ENCODE measurements around the gene DUS1L.
"Not testable (repeated sequence)": the region's sequence is repeated elsewhere in the genome, so short reads cannot be mapped to it uniquely, and the experiment has no call there.

The DUS1L gene

DNA sequence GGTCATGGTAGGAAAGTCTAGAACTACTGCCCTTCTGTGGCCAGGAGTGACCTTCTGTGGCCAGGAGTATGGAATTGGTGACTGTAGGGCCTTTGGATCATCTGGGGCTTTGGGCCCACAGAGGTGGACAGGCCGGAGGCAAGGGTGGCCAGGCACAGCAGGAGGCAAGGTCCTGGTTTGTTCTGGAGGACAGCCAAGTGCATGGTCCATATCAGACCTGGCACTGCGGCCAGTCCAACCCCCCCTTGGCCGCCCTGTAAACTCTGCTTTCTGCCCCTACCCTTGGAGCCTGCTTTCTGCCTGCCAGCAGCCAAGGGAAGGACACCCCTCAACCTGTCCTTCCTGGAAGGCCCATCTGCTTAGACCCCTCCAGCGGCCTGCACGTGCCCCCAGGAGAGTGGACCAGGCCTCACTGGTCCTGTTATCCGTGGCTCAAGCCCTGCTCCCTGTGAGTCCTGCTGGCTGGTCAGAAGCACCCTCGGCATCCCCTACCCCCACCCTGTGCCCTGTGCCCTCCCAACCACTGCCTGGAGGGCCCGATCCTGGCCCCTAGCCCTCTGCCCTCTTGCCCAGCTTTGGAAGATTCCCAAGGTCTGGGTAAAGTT, 25.8 kb downstream of the DUS1L start:
- no peak for DNase-seq (ENCODE audit: low read depth in 2 of 2)

DNA sequence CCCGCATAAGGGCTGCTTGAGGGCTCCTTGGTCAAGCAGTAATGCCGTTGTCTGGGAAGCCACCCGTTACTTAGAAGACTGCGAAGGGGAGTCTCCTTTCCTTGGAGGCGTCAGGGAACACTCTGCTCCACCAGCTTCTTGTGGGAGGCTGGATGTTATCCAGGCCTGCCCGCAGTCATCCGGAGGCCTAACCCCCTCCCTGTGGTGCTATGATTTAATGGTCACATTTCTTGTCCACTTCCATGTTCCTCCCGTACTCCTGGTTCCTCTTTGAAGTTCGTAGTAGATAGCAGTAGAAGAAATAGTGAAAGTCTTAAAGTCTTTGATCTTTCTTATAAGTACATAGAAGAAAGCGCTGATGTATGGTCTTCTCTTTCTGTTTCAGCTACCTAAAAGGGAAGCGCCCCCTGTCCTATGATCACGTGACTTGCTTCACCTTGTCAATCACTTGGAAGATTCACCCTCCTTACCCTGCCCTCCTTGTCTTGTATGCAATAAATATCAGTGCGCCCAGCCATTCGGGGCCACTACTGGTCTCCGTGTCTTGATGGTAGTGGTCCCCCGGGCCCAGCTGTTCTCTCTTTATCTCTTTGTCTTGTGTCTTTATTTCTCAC, 26.7 kb downstream of the DUS1L start:
- not testable (repeated sequence) for DNase-seq (ENCODE audit: low read depth in 2 of 2)

DNA sequence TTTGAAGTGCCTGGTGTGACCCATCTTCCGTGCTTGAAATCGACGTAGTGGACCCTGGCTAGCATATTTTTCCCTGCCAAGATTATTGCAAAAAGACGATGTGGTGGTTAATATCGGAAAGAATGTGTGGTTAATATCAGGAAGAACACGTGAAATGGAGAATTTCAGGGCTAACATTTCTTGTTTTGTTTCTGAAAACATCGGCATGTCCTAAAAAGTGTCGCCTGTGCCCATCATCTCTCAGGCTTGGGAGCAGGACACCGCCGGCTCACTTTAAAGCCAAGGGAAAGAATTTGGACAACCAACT, 27.8 kb downstream of the DUS1L start:
- no peak for DNase-seq (ENCODE audit: low read depth in 2 of 2)

DNA sequence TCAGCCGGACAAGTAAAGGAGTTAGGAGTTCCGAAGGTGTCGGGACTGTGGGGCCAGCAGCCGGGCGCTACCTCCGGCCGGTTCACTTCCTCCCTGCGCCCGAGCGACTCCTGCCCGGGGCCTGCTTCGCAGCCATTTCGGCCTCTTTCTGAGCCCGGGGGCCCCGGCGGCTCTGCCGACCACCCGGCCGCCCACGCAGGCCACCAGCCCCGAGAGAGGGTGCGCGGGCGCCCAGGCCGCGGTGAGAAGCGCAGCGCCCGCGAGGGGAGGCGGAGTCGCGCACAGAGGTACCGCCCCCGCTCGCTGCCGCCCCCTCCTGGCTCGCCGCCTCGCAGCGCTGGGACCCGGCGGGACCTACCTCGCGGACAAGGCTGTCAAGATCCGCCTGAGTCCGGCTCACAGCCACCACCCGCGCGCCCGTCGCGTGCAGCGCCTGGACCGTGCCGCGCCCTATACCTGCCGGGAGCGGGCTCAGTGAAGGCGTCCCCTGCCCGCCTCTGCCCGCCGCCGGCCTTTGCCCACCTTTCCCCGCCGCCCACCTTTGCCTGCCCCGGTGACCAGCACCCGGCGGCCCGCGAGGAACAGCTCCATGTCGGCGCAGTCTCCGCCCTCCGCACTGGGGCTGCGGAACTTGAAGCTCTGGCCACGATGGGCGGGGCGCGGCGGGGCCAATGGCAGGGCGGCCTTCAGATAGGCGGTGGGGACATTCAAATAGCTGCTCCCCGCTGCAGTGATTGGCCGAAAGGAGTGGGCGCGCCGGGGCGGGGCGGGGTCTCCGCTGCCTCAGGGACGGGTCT, 28.3 kb downstream of the DUS1L start, which contains the start of gene DCXR:
Gene DCXR, minus strand, starts transcription at position 606 of the 797 bp plus-strand sequence. Its CDS starts 15 bp downstream, at position 591.
- DNase-seq (ENCODE audit: low read depth in 2 of 2): peak; percentile 92 to 97

DNA sequence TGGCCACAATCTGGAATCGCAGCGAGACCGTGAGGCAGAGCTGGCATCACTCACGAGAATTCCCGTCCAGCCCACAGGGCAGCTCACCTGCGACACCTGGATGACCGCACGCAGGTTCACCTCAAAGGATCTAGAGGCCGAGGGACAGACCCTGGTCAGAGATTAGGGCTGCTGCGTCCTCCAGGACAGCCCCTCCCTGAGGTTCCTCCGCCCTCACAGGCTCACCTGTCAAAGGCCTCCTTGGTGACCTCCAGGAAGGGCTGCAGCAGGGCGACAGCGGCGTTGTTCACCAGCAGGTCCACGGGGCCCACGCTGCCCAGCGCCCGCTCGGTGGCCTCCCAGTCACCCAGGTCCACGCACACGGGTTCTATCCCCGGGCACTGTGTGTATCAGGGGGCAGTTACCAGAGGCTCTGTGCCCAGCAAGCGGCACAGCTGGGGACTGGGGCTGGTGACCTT, 28.9 kb downstream of the DUS1L start:
- no peak for DNase-seq (ENCODE audit: low read depth in 2 of 2)

DNA sequence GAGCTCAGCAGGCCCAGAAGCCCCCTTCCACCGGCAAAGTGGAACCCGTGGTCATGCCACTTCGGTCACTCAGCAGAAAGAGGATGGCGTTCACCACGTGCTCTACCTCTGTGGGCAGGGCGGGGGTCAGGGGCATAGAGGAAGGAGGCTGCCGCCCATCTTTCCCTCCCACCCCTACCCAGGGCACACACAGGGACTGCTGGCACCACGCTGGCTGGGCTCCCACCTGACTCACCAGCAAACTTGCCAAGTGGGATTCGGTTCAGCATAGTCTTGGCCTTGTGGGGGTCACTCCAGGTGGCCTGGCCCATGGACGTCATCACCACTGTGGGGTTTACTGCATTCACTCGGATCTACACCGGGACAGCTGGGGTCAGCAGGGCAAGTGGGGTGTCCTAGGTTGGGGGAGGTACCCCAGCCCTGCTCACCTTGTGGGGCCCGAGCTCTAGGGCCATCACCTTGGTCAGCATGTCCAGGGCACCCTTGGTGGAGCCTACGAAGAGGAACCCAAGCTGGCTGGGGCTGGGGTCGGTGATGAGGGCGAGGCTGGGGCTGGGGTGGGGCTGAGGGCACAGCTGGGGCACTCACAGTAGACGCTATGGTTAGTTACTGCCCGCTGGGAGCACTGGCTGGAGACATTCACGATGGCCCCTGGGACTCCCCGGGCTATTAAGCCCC, 29.5 kb downstream of the DUS1L start:
- no peak for DNase-seq (ENCODE audit: low read depth in 2 of 2)

DNA sequence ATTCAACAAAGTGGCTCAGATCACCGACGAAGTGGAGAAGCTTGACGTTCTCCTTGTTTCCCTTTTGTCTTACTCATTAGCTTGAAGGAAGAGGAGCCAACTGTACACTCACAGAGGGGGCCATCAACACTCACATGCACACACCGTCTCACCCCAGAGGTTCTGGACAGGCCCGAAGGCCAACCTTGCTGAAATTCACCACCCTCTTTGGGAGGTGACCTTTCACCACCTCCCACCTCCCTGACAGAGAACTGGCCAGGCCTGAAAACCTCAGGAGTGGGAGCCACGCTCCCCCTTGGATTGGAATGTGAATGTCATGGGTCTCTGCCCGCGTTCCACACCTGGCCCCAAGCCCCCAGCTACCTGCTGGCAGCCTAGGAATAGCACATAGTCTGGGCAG, 30.1 kb downstream of the DUS1L start:
- no peak for DNase-seq (ENCODE audit: low read depth in 2 of 2)

DNA sequence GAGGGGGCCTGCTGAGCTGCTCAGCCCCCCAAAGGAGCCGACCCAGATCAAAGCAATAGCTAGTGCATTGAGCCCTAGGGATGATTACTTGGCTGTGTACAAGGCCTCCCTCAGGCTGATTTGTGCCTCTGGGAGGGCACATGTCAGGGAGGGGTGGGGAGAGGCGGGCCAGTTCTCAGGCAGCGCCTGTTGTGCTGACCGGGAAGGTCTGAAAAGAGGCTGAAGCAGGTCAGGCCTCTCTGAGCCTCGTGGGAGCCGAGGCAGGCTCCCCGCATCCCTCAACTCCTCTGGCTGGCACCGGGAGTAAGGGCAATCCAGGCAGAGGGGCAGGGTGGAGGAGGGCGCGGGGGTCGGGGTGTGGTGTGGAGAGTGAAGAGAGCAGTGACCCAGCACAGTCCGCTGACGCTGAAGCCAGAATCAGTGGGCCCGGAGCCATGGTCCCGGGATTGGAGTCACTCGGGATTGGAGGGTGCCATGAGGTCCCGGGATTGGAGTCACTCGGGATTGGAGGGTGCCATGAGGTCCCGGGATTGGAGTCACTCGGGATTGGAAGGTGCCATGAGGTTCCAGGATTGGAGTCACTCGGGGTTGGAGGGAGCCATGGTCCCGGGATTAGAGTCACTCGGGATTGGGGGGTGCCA, 31.1 kb downstream of the DUS1L start:
- DNase-seq (ENCODE audit: low read depth in 2 of 2): no peak

DNA sequence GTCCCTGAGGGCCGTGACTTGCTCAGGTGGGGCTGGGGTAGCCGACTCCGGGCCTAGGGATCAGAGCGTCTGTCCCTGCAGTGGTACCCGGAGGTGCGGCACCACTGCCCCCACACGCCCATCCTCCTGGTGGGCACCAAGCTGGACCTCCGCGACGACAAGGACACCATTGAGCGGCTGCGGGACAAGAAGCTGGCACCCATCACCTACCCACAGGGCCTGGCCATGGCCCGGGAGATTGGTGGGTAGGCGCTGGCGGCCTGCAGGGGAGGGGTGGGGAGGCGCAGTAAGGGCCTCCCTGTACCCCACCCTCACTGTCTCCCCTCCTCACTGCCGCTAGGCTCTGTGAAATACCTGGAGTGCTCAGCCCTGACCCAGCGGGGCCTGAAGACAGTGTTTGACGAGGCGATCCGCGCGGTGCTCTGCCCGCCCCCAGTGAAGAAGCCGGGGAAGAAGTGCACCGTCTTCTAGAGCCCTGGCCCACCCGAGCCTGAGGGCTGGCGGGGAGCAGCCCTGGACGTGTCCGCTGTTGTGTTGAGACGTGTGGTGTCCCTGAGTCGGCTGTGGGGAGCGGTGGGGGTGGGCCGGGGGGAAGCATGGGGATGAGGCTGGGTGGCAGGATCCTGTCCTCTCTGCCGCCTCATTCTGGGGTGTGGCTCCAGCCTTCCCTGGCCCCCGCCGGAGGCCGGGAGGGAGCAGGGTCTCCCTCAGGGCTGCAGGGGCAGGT, 32.1 kb downstream of the DUS1L start:
- no peak for DNase-seq (ENCODE audit: low read depth in 2 of 2)

DNA sequence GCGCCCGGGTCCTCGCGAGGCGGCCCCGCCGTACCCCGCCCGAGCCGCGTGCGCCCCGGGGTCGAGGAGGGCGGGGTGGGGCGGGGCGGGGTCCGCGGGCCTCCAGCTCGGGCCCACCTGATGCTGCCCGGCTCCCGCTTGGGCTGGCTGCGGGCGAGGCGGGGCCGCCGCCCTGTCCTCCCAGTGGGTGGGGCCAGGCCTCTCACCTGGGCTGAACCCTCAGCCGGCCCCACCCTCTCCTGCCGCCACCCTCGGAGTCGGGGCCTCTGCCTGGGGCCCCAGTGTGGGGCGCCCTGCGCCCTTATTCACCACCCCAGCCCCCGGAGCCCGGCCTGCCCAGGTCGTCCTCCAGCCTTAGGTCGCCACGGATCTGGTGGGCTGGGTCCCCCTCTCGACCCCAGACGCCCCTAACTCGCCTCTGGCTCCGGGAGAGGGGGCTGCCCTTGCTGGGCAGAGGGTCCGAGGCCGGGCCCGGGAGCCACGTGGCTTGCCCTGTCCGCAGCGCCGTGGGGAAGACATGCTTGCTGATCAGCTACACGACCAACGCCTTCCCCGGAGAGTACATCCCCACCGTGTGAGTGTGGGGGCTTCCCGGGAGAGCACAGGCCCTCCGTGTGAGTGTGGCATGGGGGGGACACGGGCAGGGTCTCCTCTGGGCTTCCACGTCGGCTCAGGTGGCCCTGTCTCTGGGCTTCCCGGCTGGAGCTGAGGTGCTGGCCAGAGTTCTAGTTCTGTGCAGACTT, 33.5 kb downstream of the DUS1L start:
- no peak for DNase-seq (ENCODE audit: low read depth in 2 of 2)

DNA sequence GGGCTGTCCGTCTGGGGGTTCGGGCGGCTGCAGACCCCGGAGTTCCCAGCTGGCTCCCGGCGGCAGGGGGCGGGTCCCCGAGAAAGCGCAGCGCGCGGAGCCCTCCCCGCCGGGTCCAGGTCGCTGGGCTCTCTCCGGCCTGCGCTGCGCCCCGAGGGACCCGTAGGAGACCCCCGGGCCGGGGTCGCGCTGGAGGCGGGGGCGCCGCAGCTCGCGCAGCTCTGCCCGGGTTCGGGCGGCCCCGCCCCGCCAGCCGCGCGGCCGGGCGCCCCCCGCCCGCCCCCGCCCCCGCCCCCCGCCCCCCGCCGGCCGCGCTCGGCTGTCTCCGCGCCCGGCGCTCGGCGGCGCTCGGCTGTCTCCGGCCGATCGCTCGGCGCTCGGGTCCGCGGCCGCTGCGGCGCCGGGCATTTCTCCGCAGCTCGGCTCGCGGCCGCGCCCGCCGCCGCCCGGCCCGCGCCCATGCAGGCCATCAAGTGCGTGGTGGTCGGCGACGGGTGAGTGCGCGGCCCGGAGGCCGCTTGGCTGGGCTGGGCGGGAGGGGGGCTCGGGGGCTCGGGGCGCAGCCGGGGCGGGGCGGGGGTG, 34.2 kb downstream of the DUS1L start, which contains the start of gene RAC3:
Gene RAC3, plus strand, starts transcription at position 376 of the 582 bp plus-strand sequence. Its CDS starts 84 bp downstream, at position 460.
- no peak for DNase-seq (ENCODE audit: low read depth in 2 of 2)

DNA sequence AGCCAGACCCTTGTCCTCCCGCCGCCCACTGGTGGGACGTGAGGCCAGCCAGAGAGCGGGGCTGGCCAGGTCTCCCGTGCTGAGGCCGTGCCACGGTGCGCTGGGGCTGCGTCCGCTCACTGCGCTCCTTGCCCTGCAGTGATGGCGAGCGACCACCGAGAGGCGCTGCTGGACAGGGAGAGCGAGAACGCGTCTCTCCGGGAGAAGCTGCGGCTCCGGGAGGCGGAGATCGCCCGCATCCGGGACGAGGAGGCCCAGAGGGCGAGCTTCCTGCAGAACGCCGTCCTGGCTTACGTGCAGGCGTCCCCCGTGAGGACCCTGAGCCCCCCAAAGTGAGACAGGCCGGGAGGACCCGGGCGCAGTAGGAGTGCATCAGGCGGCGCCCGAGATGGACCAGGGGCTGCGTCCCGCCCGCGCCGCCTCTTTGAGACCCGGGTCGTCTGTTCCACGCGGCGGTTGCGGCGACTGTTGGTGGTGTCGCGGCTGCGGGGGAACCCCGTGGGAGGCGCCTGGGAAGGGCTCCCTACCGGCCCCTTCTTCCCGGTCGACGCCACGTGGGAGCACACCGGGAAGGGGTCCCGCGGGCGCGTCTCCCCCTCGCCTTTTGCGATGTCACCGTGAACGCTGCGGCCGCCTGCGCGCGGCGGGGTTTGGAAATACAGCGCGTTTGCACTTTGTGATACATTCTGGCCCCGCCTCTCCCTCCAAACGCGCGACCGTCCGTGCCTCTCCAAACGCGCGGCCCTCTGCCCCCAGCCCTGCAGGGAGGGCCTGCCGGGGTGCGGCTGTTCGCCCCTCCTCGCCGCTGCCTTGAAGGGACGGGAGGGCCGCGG, 34.9 kb downstream of the DUS1L start:
- peak; percentile 82 to 83 for DNase-seq (ENCODE audit: low read depth in 2 of 2)

DNA sequence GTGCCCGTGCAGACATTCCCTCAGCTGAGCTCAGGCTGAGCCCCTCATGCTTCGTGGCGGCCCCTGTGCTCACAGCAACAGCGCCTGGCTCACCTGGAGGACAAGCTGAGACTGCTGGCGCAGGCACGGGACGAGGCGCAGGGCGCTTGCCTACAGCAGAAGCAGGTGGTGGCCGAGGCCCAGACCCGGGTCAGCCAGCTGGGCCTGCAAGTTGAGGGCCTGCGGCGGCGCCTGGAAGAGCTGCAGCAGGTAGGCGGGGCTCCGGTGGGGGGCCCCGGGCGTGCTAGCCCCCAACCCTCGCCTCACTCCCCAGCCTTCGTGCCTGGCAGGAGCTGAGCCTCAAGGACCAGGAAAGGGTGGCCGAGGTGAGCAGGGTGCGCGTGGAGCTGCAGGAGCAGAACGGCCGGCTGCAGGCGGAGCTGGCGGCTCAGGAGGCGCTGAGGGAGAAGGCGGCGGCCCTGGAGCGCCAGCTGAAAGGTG, 35.6 kb downstream of the DUS1L start:
- DNase-seq (ENCODE audit: low read depth in 2 of 2): no peak

DNA sequence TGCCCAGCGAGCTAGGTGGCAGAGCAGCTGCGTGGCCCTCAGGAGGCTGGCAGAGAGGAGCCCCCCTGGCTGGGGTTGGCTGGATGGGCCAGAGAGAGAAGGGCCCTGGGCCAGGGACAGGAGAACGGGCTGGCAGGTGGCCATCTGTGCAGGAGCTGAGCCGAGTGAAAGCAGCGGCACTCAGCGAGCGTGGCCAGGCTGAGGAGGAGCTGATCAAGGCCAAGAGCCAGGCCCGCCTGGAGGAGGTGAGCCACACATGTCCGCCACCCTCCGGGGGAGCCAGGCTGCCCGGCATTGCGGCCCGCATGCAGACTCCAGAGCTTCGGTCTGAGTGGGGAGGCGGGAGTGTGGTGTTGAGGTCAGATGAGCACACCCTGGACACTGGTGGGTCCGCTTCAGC, 36.2 kb downstream of the DUS1L start:
- DNase-seq (ENCODE audit: low read depth in 2 of 2): no peak

DNA sequence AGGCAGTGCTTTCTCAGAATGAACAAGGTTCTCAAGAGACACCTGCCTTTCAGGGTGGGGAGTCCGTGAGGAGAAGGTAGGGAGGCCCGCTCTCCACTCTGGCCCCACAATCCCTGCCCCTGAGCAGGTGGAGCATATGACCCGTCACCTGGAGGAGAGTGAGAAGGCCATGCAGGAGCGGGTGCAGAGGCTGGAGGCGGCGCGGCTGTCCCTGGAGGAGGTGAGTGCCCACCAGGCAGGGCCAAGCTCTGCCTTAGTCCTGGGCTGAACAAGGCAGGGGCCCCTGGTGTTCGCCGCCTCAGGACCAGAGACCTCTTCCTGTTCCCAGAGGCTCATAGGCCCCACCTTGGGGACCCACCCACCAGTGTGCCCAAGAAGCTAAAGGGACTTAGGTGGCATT, 36.6 kb downstream of the DUS1L start:
- DNase-seq (ENCODE audit: low read depth in 2 of 2): no peak

DNA sequence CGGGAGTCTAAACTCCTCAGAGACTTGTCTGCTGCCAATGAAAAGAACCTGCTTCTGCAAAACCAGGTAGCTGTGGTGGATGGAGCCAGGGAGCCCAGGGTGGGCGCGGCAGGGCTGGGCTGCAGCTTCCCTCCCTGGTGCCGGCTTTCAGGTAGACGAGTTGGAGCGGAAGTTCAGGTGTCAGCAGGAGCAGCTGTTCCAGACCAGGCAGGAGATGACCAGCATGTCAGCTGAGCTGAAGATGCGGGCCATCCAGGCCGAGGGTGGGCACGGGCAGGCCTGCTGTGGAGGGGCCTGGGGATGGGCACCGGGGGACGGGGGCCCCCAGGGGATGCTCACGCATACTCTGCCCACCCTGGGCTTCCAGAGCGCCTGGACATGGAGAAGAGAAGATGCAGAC, 37.4 kb downstream of the DUS1L start:
- no peak for DNase-seq (ENCODE audit: low read depth in 2 of 2)

DNA sequence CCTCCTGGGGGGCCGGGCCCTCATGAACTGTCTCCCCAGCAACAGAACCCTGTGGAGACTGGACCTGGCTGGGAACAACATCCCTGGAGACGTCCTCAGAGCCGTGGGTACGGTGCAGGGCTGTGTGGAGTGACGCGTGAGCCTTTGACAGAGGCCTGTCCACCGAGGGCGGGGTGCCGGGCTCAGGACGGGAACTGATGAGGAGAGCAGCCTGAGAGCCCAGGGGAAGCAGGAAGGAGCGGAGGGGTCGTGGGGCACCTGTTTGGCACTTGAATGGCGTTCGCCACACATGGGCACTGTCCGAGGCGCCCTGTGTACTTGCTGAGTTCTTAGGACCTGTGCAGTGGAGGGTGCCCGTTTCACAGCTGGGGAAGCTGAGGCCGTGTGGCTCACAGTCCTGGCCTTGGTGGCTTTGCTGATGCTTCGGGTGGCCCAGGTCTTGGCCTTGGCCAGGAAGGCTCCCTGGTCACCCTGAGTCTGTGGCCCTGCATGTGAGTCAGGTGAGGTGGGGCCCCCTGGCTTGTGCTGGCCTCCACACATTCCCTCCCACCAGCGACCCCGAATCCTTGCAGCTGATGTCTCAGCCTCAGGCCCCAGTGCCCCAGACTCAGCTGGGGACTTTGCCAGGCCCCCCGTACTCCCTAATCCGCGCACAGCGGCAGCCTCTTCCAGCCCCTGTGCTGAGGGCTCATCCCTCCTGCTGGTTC, 40.0 kb downstream of the DUS1L start:
- no peak for DNase-seq (ENCODE audit: low read depth in 2 of 2)

DNA sequence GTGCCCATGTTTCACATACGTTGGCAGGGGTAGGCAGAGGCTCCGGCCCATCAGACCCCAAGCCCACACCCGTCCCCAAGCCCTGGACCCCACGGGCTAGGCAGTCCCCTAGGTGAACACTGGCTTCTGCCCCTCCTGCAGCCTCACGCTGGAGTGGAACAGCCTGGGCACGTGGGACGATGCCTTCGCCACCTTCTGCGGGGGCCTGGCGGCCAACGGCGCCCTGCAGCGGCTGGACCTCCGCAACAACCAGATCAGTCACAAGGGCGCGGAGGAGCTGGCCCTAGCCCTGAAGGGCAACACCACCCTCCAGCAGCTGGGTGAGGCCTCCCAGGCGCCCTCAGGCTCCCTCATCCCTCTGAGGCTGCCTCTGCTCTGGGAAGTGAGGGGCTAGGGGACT, 40.7 kb downstream of the DUS1L start:
- DNase-seq (ENCODE audit: low read depth in 2 of 2): no peak

Data from stimulated activated CD4-positive, alpha-beta T cell treated with anti-CD3 and anti-CD28 coated beads, Interleukin-4, amount 100 ng/mL, for 48 hours (primary cell).